Activated CD4-positive, alpha-beta T cell treated with anti-CD3 and anti-CD28 coated beads, Interleukin-2, Interleukin-6, amounts not matched to agents 100 ng/mL and 50 ng/mL, durations not matched to agents 16 hours and 8 hours (primary cell): ENCODE data around the gene CYP19A1.
A peak's percentile ranks its signal among the peaks of the same experiment; 100 is the strongest.

ENCODE experiments used
- DNase-seq: peaks from one replicate; pipeline ENCODE4 v3.0.0-alpha.2; 2020

Gene CYP19A1

DNA sequence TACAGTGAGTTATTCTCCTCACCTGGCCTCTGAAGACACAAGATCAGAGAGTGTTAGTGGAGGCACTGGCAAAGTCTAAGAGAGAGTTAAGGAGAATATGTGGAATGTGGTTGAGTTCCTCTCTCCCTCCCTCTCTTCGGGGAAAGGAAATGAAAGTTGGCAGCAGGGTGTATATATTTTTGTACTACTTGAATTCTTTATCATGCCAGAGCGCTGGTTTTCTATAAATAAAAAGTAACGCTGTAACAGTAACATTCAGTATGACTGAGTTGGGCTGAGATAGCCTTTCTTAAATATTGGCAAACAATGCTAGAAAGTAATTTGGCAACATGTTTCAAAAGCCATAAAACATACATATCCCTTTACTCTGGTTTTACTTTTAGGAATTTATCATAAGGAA is 166.2 kb downstream of the CYP19A1 start:
- DNase-seq, result no peak

DNA sequence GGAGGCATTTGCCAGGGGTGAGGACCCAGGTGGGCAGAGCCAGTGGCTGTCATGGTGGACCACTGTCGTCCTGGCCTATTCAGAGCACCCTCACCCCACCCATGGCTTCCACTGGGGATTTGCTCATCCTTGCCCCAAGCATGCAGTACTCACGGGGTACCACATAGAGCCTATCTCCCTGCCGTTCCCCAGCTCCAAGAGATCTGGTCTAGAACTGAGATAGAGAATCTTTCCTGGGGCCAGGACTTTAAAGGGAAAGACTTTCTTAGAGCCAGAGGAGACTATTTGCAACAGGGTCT is 166.8 kb downstream of the CYP19A1 start:
- DNase-seq, result no peak

DNA sequence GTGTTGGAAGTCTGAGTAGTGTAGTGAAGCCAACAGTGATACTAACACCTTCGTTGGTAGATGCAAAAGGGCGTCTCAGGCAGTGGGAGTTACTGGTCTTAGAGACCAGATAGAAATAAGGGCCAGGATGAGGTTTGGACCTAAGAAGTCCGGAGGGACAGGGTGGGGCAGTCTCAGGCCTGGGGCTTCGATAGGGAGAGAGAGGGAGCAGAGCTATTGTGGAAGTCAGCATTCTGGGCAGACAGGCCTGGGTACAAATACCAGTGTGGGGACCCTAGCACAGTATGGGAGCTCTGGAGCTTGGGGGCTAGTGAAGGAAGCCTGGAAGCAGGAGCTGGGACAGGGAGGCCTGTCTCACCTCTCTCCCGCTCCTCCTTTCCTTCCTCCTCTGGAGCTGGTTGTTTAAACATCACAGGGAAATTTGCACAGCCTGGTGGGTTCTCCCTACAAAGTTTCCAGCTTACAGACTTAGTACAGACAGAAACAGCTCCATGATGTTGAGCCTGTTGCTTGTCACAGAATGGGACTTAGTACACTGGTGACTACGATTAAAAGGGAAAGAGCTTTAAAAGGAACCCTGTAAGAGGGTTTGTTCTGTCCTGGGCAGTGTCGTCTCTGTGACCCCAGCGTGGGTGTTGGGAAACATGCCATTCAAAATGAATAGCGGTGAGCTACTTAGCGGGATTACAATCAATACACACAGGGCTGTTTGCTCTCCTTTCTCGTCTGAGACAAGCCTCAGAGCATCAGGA is 167.3 kb downstream of the CYP19A1 start:
- no peak for DNase-seq

DNA sequence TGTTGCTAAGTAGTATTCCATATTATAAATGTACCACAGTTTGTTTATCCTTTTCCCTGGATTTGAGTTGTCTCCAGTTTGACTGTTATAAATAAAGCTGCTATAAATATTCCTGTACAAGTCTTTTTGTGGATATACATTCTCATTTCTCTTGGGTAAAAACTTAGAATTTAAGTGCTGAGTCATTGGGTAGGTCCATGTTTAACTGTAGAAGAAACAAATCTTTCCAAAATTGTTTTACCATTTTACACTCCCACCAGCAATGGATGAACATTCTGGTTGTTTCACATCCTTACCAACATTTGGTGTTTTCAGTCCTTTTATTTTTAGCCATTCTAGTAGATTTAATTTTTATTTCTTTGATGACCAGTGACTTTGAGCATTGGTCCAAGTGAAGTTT is 169.7 kb downstream of the CYP19A1 start:
- no peak for DNase-seq

DNA sequence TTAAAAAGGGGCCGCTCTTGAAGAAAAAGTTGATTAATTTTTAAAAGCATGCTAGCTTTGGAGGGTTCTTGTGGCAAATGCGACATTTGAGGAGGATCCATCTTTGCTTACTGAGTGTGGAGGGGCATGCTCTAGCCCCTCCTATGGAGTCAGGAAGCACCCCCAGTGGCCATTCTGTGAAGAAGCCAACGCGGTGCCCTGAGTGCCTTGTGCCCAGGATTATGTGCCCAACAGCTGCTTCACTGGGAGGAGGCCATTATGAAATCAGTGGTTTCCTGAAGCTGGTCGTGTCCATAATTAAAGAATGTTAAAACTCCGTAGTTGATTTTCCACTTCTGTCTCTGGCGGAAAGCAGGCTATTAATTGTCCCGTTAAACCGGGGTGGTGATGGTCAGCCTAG is 174.6 kb downstream of the CYP19A1 start:
- no peak for DNase-seq

DNA sequence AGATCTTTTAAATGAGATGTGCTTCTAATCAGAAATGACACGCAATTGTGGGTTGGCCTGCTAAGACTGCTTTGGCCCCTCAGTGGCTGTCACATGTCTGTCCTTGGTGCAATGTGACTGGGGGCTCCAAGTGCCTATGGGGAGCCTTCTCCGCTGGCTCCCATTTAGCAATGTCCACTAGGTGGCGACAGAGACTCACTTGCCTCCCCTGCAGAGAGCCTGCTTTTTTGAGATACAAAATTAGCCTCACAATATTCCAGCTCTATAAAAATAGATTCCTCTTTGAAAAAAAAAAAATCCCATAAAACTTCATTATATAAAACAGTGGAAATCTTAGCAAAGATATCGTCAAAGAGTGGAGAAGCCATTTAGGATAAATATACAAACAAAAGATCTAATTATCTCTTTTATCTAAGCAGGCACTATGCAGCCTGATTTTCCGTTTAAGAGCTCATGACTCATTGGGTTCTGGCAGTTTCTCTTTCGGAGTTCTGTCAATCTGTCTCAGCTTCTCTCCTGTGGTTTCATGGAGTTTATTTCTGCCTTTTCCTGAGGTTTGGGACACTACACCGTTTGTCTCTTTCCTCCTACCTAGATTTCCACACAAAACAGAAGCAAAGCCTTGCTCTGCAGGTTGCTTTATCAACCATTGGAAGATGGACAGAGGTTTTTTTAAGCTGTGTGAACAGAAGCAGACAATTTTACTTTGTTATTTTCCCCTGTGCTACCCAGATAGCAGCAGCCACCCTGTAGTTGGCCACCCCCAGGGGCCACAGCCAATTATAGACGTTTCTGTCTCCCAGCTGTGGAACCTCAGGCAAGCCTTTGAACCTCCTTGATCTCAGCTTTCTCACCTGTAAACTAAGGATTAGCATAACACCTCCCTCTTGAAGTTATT is 175.3 kb downstream of the CYP19A1 start:
- peak; percentile 78 for DNase-seq

DNA sequence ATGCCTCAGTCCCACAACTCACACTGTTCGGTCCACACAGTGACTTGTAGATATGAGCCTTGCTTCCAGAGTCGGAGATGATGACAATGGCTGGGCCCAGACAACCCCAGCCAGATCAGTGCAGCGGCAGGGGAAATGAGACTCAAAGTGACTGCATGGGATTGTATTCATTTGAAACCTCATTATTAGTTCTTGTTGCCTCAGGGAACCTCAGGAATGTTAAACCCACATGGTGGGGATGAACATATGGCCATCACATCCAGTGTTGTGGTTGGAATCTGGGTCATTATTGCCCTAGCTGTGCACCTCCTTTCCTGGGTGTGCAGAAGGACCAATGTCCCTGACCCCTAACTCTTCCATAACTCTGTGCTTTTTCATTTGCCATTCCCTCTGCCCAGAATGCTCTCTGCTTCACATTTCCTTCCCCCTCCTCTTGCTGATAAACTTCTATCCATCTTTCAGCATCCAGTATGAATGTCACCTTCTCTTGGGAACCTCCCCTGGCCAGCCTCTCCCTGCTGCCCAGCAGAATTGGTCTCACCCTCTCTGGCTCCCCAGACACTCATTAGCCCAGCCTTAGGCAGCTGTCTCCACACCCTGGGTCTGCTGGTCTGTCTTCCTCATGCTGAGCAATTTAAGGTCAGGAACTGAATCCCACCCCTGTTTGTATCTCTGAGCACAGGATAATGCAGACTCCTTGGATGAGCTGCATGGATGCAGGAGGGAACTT is 176.7 kb downstream of the CYP19A1 start:
- DNase-seq, result no peak

DNA sequence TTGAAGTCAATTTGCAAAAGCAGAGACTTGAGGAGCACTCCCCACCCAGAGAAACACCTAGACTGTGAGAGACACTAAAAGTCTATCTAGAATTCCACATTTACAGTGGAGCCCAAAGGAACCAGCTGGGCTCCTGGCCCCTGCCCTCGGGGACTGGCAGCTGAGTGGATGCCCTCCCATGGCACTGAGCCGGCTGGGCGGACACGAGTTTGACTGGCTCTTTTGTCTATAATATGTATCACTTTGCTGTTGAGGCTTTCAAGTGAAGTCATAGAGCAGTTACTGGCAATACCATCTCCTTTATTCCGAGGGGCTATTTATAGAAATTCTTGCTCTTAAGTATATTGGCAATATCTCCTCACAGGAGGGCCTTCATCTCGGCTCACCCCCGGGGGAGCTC is 177.9 kb downstream of the CYP19A1 start:
- DNase-seq, result no peak
